Chondrocyte (in vitro differentiated cells): Measurements from ENCODE around the gene CDYL. TPM values are rescaled to one million over a fixed set of nuclear protein-coding genes. Genes with fewer than 3 reads are reported as not detected.
"Not testable (repeated sequence)": the region's sequence is repeated elsewhere in the genome, so short reads cannot be mapped to it uniquely, and the experiment has no call there.

Source experiments
- DNase-seq: peaks from one replicate; pipeline ENCODE4 v3.0.0; 2021; ENCODE audit warnings: mixed read lengths, low spot score
- H3K27ac Mint-ChIP-seq: one replicate; pipeline ENCODE4 v1.8.0; 2021; ENCODE audit warnings: mild to moderate bottlenecking, moderate library complexity, mixed read lengths; ENCODE audit not compliant: unreplicated experiment
- H3K27me3 Mint-ChIP-seq: 2 replicates; pipeline ENCODE4 v1.8.0; 2021; ENCODE audit warnings: low read depth, mixed read lengths
- H3K36me3 Mint-ChIP-seq: 2 replicates; pipeline ENCODE4 v1.8.0; 2021; ENCODE audit warnings: low read depth, mixed read lengths
- H3K4me1 Mint-ChIP-seq: 2 replicates; pipeline ENCODE4 v1.8.0; 2021; ENCODE audit warnings: low read depth, mild to moderate bottlenecking, mixed read lengths
- H3K4me3 Mint-ChIP-seq: one replicate; pipeline ENCODE4 v1.8.0; 2021; ENCODE audit warnings: mild to moderate bottlenecking, moderate library complexity, mixed read lengths; ENCODE audit not compliant: unreplicated experiment
- H3K9me3 Mint-ChIP-seq: 2 replicates; pipeline ENCODE4 v1.8.0; 2021; ENCODE audit warnings: low read depth, mixed read lengths
- CTCF ChIP-seq: fragments of 200-600 bp; sonication (generic); IDR thresholded peaks from 2 replicates; pipeline ENCODE4 v1.5.0; 2021; ENCODE audit warnings: antibody characterized with exemption, mild to moderate bottlenecking, moderate library complexity
- total RNA-seq: library from RNA; stranded (reverse); gene quantifications from 3 replicates; pipeline ENCODE4 v1.2.1, GENCODE V29; 2021

CDYL gene
- total RNA-seq, 1 donor from 2014 or later: 63.7 TPM

GRCh38 chr6:4861564-4861963 is 85.4 kb downstream of the CDYL start:
- no peaks in the 10 kb centered on the region for H3K27me3 Mint-ChIP-seq
- TF ChIP-seq CTCF: no peak
- peaks cover 4% of the 10 kb centered on the region for H3K36me3 Mint-ChIP-seq
- H3K4me3 Mint-ChIP-seq: no peak overlapping the region
- peaks cover 6% of the 10 kb centered on the region for H3K9me3 Mint-ChIP-seq
- H3K27ac Mint-ChIP-seq: no peak overlapping the region
- no peak for DNase-seq
- peaks cover 27% of the 10 kb centered on the region for H3K4me1 Mint-ChIP-seq

GRCh38 chr6:4864519-4864918 is 88.3 kb downstream of the CDYL start:
- TF ChIP-seq CTCF: no peak
- Mint-ChIP-seq H3K27ac (no peak overlapping the region), H3K4me3 (no peak overlapping the region), H3K9me3 (peaks cover 22% of the 10 kb centered on the region), H3K27me3 (no peaks in the 10 kb centered on the region), H3K36me3 (peaks cover 12% of the 10 kb centered on the region), H3K4me1 (peaks cover 15% of the 10 kb centered on the region)
- no peak for DNase-seq

- Mint-ChIP-seq H3K9me3 (peaks cover 22% of the 10 kb centered on the region), H3K4me1 (peaks cover 12% of the 10 kb centered on the region), H3K36me3 (peaks cover 12% of the 10 kb centered on the region)
- not testable (repeated sequence) for H3K27me3 Mint-ChIP-seq, DNase-seq, H3K27ac Mint-ChIP-seq, H3K4me3 Mint-ChIP-seq
Measured at GRCh38 chr6:4865006-4865405, 88.8 kb downstream of the CDYL start.

GRCh38 chr6:4870821-4871494 is 94.8 kb downstream of the CDYL start:
- H3K4me3 Mint-ChIP-seq: no peak overlapping the region
- DNase-seq: no peak
- H3K27ac Mint-ChIP-seq: no peak overlapping the region
- peaks cover 7% of the 10 kb centered on the region for H3K36me3 Mint-ChIP-seq
- H3K27me3 Mint-ChIP-seq: no peaks in the 10 kb centered on the region
- H3K9me3 Mint-ChIP-seq: peaks cover 16% of the 10 kb centered on the region
- peaks cover 52% of the 10 kb centered on the region for H3K4me1 Mint-ChIP-seq
- TF ChIP-seq CTCF: no peak

GRCh38 chr6:4871825-4872224 is 95.6 kb downstream of the CDYL start:
- peaks cover 14% of the 10 kb centered on the region for H3K9me3 Mint-ChIP-seq
- TF ChIP-seq CTCF: no peak
- no peak overlapping the region for H3K27ac Mint-ChIP-seq
- no peak overlapping the region for H3K4me3 Mint-ChIP-seq
- peaks cover 61% of the 10 kb centered on the region for H3K4me1 Mint-ChIP-seq
- H3K36me3 Mint-ChIP-seq: peaks cover 7% of the 10 kb centered on the region
- H3K27me3 Mint-ChIP-seq: no peaks in the 10 kb centered on the region
- no peak for DNase-seq

- peaks cover 5% of the 10 kb centered on the region for H3K9me3 Mint-ChIP-seq
- H3K4me1 Mint-ChIP-seq: peaks cover 71% of the 10 kb centered on the region
Measured at GRCh38 chr6:4872841-4873240, 96.6 kb downstream of the CDYL start.

More at GRCh38 chr6:4872841-4873240, 96.6 kb downstream of the CDYL start:
- peaks cover under 1% of the 10 kb centered on the region for H3K36me3 Mint-ChIP-seq
- no peaks in the 10 kb centered on the region for H3K27me3 Mint-ChIP-seq
- no peak for TF ChIP-seq CTCF
- no peak overlapping the region for H3K4me3 Mint-ChIP-seq
- H3K27ac Mint-ChIP-seq: peak overlapping the region; percentile 36
- no peak for DNase-seq
